Tibial nerve (tissue), 4 donors: Measurements from ENCODE around the gene ANAPC7. TPM values are rescaled to one million over a fixed set of nuclear protein-coding genes. Genes with fewer than 3 reads are reported as not detected.

ENCODE experiments used
- DNase-seq, 2 donors: peaks; one replicate each; pipeline ENCODE4 v3.0.0-alpha.2; 2019; ENCODE audit warnings: low spot score in 2 of 2
- H3K27ac ChIP-seq, 4 donors: fragments of 200-600 bp; sonication (generic) in 3 of 4; one replicate each; pipeline ENCODE4 v1.5.1; 2017 to 2019; ENCODE audit warnings: mild to moderate bottlenecking in 1 of 4
- H3K27me3 ChIP-seq, 2 donors: fragments of 200-600 bp; sonication (generic) in 1 of 2; one replicate each; pipeline versions ENCODE4 v1.5.1 to v1.6.0; 2017 to 2019
- H3K36me3 ChIP-seq, 3 donors: fragments of 200-600 bp; sonication (generic); one replicate each; pipeline ENCODE4 v1.5.1; 2018 to 2019
- H3K4me1 ChIP-seq, 4 donors: fragments of 200-600 bp; sonication (generic) in 3 of 4; one replicate each; pipeline ENCODE4 v1.5.1; 2017 to 2019
- H3K4me3 ChIP-seq, 4 donors: fragments of 200-600 bp; sonication (generic) in 3 of 4; one replicate each; pipeline ENCODE4 v1.5.1; 2017 to 2019; ENCODE audit warnings: mild to moderate bottlenecking in 1 of 4, moderate library complexity in 1 of 4
- H3K9me3 ChIP-seq, 4 donors: fragments of 200-600 bp; sonication (generic) in 3 of 4; one replicate each; pipeline ENCODE4 v1.5.1; 2017 to 2019
- EP300 ChIP-seq, 2 donors: sonication (generic); formaldehyde crosslinking; IDR thresholded peaks; one replicate each; pipeline ENCODE4 v1.6.1; 2017; ENCODE audit warnings: antibody characterized with exemption in 2 of 2, mild to moderate bottlenecking in 1 of 2
- POLR2A ChIP-seq, 2 donors: fragments of 450-650 bp; IDR thresholded peaks; one replicate each; pipeline ENCODE4 v1.6.1; 2017; ENCODE audit warnings: antibody characterized with exemption in 2 of 2, mild to moderate bottlenecking in 2 of 2, moderate library complexity in 2 of 2
- WGBS, 2 donors: methylation state at CpG; one replicate each; pipeline ENCODE4 v1.1.5; 2018; 5-methylcytosine and 5-hydroxymethylcytosine counted together
- total RNA-seq, 4 donors: library from RNA; depleted of rRNA; stranded (reverse); fragments of >200 nt; gene quantifications; one replicate each; pipeline ENCODE4 v1.1.0, GENCODE V29; 2016
- TF ChIP-seq, protein P1 (sequence below), 5 experiments: fragments of 200-600 bp in 3 of 5; fragments of 450-650 bp in 2 of 5; sonication (generic) in 3 of 5; IDR thresholded peaks; one replicate each; pipeline ENCODE4 v1.5.1; 2016 to 2019; ENCODE audit warnings: antibody characterized with exemption in 5 of 5, mild to moderate bottlenecking in 3 of 5, moderate library complexity in 2 of 5

The ANAPC7 gene
- total RNA-seq, 4 donors from 2014 or later: 26.3 to 46.7 (median 39.2) TPM

DNA sequence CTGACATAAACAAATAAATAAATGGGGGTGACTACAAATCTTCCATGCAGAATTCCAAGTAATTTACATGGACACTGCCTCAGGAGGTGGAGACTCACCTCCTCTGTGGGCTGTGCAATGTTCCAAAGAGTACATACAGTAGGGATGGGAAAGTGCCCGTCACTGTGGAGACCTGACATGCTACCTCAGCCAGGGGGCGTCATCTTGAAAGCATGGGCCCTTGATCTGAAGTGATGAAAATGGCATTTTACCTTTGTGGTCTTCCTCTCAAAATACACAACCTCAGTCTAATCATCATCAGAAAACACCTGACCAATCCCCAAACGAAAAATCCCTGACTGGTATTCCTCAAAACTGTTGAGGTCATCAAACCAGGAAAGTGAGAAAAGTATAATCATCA, 48.4 kb downstream of the ANAPC7 start:
- Histone ChIP-seq H3K4me3 (no peak overlapping the region), H3K36me3 (peaks cover 0 to 17% (median 0%) of the 10 kb centered on the region in 3 donors), H3K27me3 (no peaks in the 10 kb centered on the region), H3K27ac (no peak overlapping the region), H3K9me3 (no peaks in the 10 kb centered on the region), H3K4me1 (no peaks in the 10 kb centered on the region)
- WGBS, 2 donors: 19 to 38% methylated on average over 3 of the region's 3 CpGs
- TF ChIP-seq POLR2A (IDR thresholded peaks at IDR 0.05): no peak
- TF ChIP-seq, protein P1, sequence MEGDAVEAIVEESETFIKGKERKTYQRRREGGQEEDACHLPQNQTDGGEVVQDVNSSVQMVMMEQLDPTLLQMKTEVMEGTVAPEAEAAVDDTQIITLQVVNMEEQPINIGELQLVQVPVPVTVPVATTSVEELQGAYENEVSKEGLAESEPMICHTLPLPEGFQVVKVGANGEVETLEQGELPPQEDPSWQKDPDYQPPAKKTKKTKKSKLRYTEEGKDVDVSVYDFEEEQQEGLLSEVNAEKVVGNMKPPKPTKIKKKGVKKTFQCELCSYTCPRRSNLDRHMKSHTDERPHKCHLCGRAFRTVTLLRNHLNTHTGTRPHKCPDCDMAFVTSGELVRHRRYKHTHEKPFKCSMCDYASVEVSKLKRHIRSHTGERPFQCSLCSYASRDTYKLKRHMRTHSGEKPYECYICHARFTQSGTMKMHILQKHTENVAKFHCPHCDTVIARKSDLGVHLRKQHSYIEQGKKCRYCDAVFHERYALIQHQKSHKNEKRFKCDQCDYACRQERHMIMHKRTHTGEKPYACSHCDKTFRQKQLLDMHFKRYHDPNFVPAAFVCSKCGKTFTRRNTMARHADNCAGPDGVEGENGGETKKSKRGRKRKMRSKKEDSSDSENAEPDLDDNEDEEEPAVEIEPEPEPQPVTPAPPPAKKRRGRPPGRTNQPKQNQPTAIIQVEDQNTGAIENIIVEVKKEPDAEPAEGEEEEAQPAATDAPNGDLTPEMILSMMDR (IDR thresholded peaks at IDR 0.05): peak in 1 of 5 experiments; percentile 28
- DNase-seq: no peak

DNA sequence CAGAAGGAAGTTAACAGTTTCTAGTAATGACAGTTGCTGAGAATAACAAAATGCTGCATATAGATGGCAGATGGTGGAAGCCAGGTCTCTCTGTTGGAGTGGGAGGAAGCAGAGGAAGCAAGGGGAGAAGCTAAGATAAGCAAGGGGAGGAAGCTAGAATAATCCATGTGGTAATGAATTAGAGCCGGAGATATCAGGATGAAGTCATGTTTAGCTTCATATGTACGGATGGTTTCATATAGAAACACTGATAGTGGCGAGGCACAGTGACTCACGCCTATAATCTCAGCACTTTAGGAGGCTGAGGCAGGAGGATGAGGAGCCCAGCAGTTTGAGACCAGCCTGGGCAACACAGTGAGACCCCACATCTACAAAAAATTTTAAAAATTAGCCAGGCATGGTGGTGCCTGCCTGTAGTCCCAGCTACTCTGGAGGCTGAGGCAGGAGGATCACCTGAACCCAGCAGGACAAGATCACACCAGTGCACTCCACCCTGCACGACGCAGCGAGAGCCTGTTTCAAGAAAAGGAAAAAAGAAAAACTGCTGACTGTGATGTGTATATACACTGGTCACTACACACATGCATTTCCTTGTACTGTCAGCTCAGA, 49.2 kb downstream of the ANAPC7 start:
- TF ChIP-seq, protein P1 (IDR thresholded peaks at IDR 0.05): no peak
- TF ChIP-seq EP300 (IDR thresholded peaks at IDR 0.05): no peak
- TF ChIP-seq POLR2A (IDR thresholded peaks at IDR 0.05): no peak
- 71 to 74% methylated on average over 7 of the region's 7 CpGs for WGBS, 2 donors
- DNase-seq: no peak
- no peaks in the 10 kb centered on the region for H3K27me3 ChIP-seq
- no peaks in the 10 kb centered on the region for H3K9me3 ChIP-seq
- H3K27ac ChIP-seq: no peak overlapping the region
- H3K4me3 ChIP-seq: no peak overlapping the region
- no peaks in the 10 kb centered on the region for H3K4me1 ChIP-seq
- H3K36me3 ChIP-seq: peaks cover 0 to 25% (median 0%) of the 10 kb centered on the region in 3 donors

DNA sequence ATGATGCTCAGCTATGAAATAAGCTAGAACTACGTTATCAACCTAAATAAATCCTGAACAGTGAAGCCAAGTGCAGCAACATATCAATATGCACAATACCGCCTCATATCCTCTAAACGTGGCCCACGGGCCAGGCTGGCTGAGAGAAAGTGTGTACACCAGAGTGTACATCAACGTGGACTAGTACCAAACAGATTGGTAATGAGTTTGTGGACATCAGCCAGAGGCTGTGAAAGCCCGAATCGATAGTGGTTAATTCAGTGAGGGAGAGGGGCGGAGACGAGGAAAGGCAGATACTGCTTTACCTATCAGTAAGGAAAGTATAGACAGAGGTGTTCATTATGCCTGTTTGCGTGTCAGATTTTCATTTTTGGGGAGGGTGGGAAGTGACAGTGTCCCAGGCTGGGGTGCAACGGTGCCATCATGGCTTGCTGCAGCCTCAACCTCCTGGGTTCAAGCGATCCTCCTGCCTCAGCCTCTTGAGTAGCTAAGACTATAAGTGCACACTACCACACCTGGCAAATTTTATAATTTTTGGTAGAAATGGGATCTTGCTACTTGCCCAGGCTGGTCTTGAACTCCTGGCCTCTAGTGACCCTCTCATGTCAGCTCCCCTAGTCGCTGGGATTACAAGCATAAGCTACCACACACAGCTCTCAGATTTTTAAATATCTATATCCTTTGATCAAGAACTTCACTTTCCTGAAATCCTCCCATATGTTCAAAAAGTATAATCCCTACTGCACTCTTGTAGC, 50.1 kb downstream of the ANAPC7 start:
- Histone ChIP-seq H3K4me1 (no peaks in the 10 kb centered on the region), H3K27ac (no peak overlapping the region), H3K36me3 (peaks cover 0 to 34% (median 0%) of the 10 kb centered on the region in 3 donors), H3K27me3 (no peaks in the 10 kb centered on the region), H3K4me3 (no peak overlapping the region), H3K9me3 (no peaks in the 10 kb centered on the region)
- no peak for TF ChIP-seq EP300 (IDR thresholded peaks at IDR 0.05)
- TF ChIP-seq, protein P1 (IDR thresholded peaks at IDR 0.05): no peak
- DNase-seq: no peak
- 81 to 91% methylated on average over 13 of the region's 13 CpGs for WGBS, 2 donors

DNA sequence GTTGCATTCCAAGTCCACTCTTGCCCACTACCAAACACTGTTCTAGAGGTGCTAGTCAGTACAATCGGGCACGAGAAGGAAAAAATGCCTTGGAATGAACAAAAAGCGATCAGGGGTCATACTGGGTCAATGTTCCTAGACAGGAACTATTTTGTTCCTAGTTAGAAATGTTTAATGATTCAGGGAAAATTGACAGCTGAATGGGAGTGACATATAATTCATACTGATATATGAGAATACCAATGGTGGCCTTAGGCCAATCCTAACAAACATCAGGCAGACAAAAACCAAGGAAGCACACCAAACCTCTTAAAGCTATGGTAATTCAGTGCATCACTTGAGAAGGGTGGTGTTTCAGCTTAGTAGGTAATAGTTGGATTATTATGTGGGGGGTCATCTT, 51.1 kb downstream of the ANAPC7 start:
- Histone ChIP-seq H3K27me3 (no peaks in the 10 kb centered on the region), H3K4me1 (no peaks in the 10 kb centered on the region), H3K36me3 (peaks cover 0 to 44% (median 4%) of the 10 kb centered on the region in 3 donors), H3K9me3 (no peaks in the 10 kb centered on the region), H3K27ac (no peak overlapping the region), H3K4me3 (no peak overlapping the region)
- WGBS, 2 donors: 46 to 53% methylated on average over 3 of the region's 3 CpGs
- no peak for DNase-seq
- TF ChIP-seq POLR2A (IDR thresholded peaks at IDR 0.05) (no peak), EP300 (IDR thresholded peaks at IDR 0.05) (no peak)
- TF ChIP-seq, protein P1 (IDR thresholded peaks at IDR 0.05): no peak

DNA sequence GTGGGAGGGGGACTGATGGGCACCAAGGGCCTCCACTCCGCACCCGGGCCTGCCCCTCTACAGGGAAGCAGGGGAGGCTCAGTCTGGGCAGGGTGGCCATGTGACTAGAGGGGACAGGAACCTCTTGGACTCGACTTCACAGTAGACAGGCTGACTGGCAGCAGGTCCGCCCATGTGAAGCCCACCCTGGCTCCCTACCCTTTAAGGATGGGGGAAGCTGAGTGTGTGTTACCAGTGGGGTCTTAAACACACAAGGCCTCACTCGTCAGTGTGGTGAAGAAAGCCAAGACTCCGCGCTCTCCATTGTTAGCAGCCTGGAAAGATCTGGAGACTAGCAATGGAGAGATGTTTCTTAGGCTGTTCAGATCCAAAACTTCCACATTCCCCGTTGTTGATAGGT, 52.4 kb downstream of the ANAPC7 start:
- H3K27ac ChIP-seq: no peak overlapping the region
- no peaks in the 10 kb centered on the region for H3K27me3 ChIP-seq
- 91 to 95% methylated on average over 7 to 8 of the region's 8 CpGs for WGBS, 2 donors
- no peaks in the 10 kb centered on the region for H3K4me1 ChIP-seq
- DNase-seq: no peak
- TF ChIP-seq POLR2A (IDR thresholded peaks at IDR 0.05) (no peak), EP300 (IDR thresholded peaks at IDR 0.05) (no peak)
- TF ChIP-seq, protein P1 (IDR thresholded peaks at IDR 0.05): no peak
- no peak overlapping the region for H3K4me3 ChIP-seq
- no peaks in the 10 kb centered on the region for H3K9me3 ChIP-seq
- H3K36me3 ChIP-seq: peaks cover 0 to 57% (median 9%) of the 10 kb centered on the region in 3 donors
